KOPT-K1 (cell line): ENCODE data around the gene FAM131C.
"Not testable (repeated sequence)": the region's sequence is repeated elsewhere in the genome, so short reads cannot be mapped to it uniquely, and the experiment has no call there.

Source experiments
- H3K27ac ChIP-seq: fragments of 200-600 bp; sonication (generic); 2 replicates; pipeline ENCODE4 v1.5.1; 2016; ENCODE audit warnings: antibody characterized with exemption, mild to moderate bottlenecking, low read depth, low read length; ENCODE audit not compliant: poor library complexity, severe bottlenecking
- H3K36me3 ChIP-seq: fragments of 200-600 bp; sonication (generic); 2 replicates; pipeline ENCODE4 v1.5.1; 2017; ENCODE audit warnings: antibody characterized with exemption, mild to moderate bottlenecking, low read length, moderate library complexity; ENCODE audit not compliant: insufficient read depth
- H3K9me3 ChIP-seq: fragments of 200-600 bp; sonication (generic); 2 replicates; pipeline ENCODE4 v1.5.1; 2017; ENCODE audit warnings: antibody characterized with exemption, low read length, mild to moderate bottlenecking; ENCODE audit not compliant: insufficient read depth, poor library complexity, severe bottlenecking

Gene FAM131C

DNA sequence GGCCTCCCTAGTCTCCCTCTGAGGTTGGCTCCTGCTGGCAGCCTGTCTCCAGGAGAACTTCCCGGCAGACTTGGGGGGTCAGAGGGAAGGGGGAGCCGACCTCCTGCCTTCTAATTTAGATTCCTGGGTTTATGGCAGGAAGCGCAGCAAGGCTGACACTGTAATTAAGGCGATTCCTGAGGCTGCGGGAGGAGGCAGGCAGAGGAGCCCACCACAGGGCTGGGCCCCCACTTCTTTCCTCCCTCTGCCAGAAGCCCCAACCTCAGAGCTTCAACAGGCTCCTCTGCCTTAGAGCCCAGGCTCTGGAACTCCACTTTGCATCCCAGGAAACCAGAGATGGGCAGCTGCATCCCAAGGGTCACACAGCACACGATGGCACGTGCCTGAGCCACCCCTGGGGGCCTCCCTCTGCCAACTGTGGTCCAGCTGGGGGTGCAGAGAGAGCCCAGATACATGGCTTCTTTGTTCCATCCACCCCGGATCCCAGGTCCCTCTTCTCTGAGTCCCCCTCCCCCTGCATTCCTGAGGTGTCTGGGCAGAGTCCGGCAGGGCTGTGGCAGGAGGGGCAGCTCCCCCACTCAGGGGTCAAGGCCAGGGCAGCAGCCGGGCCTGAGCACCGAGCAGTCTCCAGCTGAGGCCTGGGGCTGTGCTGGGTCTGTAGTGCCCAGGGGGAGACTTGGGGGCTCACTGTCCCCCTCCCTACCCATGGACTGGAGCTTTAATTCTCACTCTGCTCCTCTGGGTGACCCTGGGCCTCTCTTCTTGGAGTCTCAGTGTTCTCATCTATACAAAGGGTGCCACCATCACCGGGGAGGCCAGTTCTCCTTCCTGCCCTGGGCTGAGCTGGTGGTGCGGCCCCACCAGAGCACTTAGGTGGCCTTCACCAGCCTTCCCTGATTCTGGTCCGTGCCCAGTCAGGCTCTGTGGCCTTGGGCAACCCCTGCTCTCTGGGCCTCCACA, 39.4 kb upstream of the FAM131C start:
- H3K36me3 ChIP-seq = no peaks in the 10 kb centered on the region
- peaks cover 21% of the 10 kb centered on the region for H3K9me3 ChIP-seq
- H3K27ac ChIP-seq = no peak overlapping the region

DNA sequence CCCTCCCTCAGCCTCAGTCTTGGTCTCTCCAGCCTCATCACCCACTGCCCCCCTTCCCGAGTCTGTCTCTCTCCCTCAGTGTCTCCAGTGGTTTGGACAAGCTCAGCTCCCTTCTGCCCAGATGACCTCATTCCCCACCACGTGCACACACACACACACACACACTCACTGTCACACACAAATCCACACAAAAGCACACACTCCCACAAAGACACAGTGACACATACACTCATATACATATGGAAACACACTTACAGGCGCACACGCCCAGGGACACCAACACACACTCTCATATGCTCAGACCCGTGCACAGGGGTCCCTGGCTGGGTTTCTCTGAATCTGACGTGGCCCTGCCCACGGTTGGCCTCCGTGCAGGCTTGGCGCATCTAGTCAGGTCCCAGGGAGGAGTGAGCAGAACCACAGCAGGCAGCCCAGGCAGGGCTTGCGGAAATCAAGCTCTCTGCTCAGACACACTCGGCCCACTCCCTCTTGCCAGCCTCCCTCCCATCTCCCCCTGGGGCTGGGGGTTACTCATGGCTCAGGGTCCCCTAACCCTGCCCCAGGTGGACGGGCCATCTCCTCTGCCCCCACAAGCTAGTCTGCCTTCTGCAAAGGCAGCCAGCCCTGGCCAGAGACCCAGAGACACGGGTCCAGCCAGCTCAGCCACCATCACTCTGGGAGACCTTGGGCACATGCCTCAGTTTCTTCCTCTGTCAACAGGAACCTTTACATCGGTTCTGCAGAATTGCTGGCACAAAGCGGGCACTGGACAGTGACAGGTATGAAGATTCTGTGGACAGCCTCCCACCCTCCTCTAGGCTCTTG, 38.5 kb upstream of the FAM131C start:
- H3K36me3 ChIP-seq = no peaks in the 10 kb centered on the region
- H3K9me3 ChIP-seq = peaks cover 29% of the 10 kb centered on the region
- no peak overlapping the region for H3K27ac ChIP-seq

DNA sequence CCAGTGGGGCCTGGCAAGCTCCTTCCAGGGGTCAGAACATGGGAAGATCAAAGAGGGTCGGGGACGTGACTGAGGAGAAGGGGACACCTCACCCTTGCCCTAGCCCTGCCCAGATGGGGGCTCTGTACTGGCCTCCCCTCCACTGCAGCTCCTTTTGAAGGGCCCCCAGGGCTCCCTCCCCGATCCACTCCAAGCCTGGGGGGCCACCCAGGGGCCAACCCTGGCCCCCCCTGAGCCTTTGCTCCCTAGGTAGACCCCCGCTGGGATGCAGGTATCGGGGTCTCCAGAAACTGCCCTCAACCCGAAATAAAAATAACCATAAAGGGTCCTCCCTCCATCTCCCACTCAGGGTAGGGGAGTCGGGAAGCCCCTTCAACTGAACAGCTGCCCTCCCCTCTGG, 37.4 kb upstream of the FAM131C start:
- Histone ChIP-seq H3K27ac (no peak overlapping the region), H3K36me3 (no peaks in the 10 kb centered on the region), H3K9me3 (peaks cover 31% of the 10 kb centered on the region)

DNA sequence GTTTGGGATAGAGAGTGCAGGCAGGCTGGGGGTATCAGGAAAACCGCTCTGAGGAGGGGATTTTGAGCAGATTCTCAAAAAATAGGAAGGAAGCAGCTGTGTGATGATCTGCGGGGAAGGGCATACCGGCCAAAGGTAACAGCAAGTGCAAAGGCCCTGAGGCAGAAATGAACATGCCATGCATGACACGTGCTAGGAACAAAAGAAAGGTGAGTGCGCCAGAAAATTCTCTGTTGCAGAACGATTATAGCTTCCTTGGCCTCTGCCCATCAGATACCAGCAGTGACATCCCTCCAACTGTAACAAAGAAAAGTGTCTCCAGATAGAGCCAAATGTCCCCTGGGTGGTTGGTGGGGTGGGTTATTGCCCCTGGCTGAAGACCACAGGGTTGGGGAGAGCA, 37.0 kb upstream of the FAM131C start:
- no peak overlapping the region for H3K27ac ChIP-seq
- H3K36me3 ChIP-seq = no peaks in the 10 kb centered on the region

DNA sequence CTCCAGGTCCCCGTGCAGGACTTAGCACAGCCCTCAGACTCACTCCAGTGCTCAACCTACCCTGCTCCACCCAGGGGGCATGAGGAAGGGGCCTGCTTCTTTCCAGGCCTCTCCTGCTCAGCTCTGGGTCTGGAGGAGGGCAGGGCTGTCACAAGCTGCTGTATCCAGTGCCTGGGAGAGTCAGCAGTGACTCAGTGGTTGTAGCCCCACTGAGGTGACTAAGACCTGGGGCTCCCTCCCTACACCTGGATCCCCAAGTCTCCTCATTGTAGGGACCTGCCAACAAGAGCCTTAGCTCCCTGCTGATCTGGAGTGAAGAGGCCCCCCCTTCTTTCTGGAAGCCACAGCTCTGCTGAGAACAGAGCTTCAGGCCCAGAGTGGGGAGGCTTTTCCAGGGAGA, 36.1 kb upstream of the FAM131C start:
- H3K36me3 ChIP-seq = no peaks in the 10 kb centered on the region
- H3K27ac ChIP-seq = no peak overlapping the region
- peaks cover 31% of the 10 kb centered on the region for H3K9me3 ChIP-seq

More for the DNA sequence above, 37.0 kb upstream of the FAM131C start:
- peaks cover 31% of the 10 kb centered on the region for H3K9me3 ChIP-seq

DNA sequence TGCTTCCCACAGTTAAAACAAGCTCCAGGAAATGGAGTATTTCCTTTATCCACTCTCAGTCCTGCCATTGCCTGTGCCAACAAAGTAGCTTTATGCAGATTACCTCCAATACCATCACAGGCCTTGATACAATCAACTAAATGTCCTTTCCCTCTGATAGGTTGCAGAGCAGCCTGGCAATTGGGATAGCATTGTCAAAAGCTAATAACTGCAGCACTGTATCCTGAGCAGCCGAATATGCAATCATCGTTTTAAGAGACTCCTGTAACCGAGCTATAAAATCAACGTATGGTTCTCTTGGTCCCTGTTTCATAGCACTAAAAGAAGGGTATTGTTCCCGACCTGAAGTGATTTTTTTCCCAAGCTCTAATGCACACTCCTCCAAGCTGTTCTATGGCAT, 33.6 kb upstream of the FAM131C start:
- H3K27ac ChIP-seq, H3K36me3 ChIP-seq: not testable (repeated sequence)
- peaks cover 44% of the 10 kb centered on the region for H3K9me3 ChIP-seq

DNA sequence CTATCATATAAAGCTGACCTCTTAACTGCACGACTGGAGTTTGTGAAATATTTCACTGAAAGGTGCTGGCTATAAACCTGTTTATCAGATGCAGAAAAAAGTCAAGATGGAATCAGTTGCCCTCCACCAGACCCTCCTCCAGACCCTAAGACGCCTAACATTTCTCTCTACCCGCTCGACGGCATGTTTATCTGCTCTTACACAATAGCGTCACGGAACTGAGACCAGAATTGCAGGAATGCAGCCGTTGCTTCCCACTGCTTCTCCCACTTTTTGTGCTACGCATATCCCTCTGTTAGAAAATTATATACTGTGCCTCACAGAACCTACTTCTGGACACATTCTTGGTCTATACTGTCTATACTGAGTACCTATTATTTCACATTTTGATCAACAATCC, 28.2 kb upstream of the FAM131C start:
- H3K36me3 ChIP-seq = no peaks in the 10 kb centered on the region

DNA sequence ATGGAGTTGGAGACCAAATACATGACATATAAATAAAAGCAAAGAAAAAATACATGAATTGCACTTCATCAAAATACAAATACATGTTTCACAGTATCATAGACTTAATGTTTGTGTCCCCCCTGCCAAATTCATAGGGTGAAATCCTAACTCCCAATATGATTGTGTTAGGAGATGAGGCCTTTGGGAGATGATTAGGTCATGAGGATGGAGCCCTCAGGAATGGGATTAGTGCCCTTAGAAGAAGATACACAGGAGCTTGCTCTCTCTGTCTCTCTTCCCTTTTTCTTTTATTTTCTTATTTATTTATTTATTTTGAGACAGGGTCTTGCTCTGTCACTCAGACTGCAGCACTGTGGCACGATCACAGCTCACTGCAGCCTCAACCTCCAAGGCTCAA, 26.0 kb upstream of the FAM131C start:
- no peak overlapping the region for H3K27ac ChIP-seq
- H3K9me3 ChIP-seq = peaks cover 16% of the 10 kb centered on the region
- no peaks in the 10 kb centered on the region for H3K36me3 ChIP-seq

More for the DNA sequence above, 28.2 kb upstream of the FAM131C start:
- Histone ChIP-seq H3K9me3 (peaks cover 16% of the 10 kb centered on the region), H3K27ac (no peak overlapping the region)

GRCh38 chr1:16095447-16095846, 22.0 kb upstream of the FAM131C start:
- H3K27ac ChIP-seq = no peak overlapping the region
- no peaks in the 10 kb centered on the region for H3K36me3 ChIP-seq
- no peaks in the 10 kb centered on the region for H3K9me3 ChIP-seq

GRCh38 chr1:16094453-16095158, 21.2 kb upstream of the FAM131C start:
- Histone ChIP-seq H3K9me3 (no peaks in the 10 kb centered on the region), H3K36me3 (no peaks in the 10 kb centered on the region), H3K27ac (no peak overlapping the region)

DNA sequence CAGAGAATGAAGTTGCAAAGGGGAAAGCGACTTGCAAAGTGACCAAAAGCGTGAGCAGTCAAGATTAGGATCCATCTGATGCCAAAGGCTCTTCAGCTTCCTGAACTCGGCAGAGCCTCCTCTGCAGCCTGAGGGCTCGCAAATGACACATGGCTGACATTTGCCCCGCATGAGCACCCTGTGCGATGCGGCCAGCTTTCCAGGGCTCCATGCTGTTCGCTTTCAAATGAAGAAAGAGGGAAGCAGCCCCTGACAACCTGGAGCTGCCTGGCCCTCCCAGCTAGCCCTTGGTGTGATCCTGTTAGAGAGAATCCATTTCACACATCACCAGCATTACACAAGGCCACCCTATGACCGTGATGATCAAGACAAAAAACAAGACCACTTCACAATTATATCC, 20.2 kb upstream of the FAM131C start:
- no peak overlapping the region for H3K27ac ChIP-seq
- no peaks in the 10 kb centered on the region for H3K36me3 ChIP-seq
- no peaks in the 10 kb centered on the region for H3K9me3 ChIP-seq

GRCh38 chr1:16092923-16093511, 19.6 kb upstream of the FAM131C start:
- no peaks in the 10 kb centered on the region for H3K36me3 ChIP-seq

DNA sequence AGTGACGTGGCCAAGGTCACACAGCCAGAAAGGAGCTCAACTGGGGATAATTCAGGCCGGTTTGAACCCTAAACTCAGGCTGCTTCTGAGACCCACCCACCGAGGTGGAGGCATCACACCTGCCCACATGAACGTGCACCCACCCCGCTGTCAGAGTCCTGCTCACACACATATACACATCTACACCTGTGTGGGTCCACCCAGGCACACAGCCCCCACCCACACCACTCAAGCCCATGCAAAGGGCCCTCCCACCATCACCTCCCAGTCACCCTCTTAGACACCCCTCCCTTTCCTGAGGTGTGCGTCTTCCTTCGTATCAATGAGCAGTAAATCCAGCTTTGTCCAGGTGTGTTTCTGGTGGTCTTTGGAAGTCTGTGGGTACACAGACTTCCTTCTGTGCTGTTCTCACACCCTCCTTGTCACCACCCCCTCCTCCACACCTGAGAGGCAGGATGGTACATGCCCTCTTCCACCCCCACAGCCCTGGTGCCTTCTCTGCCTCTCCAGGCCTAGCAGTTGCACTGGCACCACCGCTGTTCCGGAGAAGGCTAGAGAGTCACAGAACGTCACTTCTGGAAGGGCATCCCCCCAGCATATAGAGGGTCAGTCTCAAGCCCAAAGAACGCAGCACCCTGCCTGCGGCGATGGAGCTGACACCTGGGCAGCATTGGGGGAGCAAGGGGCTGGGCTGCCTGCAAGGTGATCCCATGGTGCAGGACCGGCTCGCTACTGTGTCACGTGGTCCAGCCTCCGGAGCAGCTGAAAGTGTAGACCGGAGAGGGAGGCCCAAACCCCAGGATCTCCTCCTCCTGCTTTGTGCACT, 18.9 kb upstream of the FAM131C start:
- no peaks in the 10 kb centered on the region for H3K36me3 ChIP-seq
- H3K27ac ChIP-seq = no peak overlapping the region
- H3K9me3 ChIP-seq = no peaks in the 10 kb centered on the region

More at GRCh38 chr1:16092923-16093511, 19.6 kb upstream of the FAM131C start:
- Histone ChIP-seq H3K27ac (no peak overlapping the region), H3K9me3 (no peaks in the 10 kb centered on the region)

GRCh38 chr1:16091296-16091695, 17.8 kb upstream of the FAM131C start:
- Histone ChIP-seq H3K27ac (no peak overlapping the region), H3K36me3 (no peaks in the 10 kb centered on the region), H3K9me3 (no peaks in the 10 kb centered on the region)
